ENCODE measurements around the gene CRTC3. TPM values are rescaled to one million over a fixed set of nuclear protein-coding genes. Genes with fewer than 3 reads are reported as not detected.
"Not testable (repeated sequence)": the region's sequence is repeated elsewhere in the genome, so short reads cannot be mapped to it uniquely, and the experiment has no call there.

Gene CRTC3
- total RNA-seq (2014; rRNA removed; shearing (Covaris generic)) = 5.9 and 7.4 TPM in 2 replicates

DNA sequence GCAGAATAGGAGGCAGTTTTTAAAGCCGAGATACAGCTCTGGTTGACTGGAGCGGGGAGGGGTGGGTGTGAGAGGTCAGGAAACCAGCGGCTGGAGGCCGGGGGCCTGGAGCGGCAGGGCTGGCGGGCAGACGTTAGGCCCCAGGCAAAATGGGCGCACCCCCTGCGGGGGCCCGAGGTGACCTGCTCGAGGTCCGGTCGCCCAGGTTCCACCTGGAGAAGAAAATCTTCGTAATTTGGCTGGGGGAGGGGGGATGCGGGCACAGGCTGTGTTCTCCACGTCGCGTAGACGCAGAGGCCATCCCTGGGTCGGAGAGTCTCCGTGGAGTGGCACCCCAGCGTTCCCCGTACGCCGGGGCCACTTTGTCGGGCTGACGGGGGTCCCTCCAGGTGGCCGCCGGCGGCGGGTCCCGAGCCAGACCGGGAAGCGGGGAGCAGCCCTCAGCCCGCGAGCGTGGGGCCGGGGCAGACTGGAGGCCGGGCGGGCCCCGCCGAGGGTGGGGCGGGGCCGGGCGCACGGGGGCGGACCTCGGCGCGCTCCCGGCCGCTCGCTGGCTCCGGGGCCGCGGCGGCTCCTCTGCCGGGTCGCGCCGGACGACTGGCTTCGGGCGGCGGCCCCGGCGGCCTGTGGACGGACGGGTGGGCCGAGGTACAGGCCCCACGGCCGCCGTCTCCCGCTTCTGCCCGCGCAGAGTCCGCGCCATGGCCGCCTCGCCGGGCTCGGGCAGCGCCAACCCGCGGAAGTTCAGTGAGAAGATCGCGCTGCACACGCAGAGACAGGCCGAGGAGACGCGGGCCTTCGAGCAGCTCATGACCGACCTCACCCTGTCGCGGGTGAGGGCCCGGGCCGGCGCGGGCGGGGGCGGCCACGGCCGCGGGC lies at the start of gene CRTC3:
Gene CRTC3, plus strand, starts transcription at position 553 of the 879 bp plus-strand sequence. Its CDS starts 149 bp downstream, at position 702.
- DNase-seq (ENCODE audit: low spot score) = peak; percentile 55
- in situ Hi-C loops (cut with HindIII; ENCODE audit: low sequenced_read_pairs) = no loop called here

DNA sequence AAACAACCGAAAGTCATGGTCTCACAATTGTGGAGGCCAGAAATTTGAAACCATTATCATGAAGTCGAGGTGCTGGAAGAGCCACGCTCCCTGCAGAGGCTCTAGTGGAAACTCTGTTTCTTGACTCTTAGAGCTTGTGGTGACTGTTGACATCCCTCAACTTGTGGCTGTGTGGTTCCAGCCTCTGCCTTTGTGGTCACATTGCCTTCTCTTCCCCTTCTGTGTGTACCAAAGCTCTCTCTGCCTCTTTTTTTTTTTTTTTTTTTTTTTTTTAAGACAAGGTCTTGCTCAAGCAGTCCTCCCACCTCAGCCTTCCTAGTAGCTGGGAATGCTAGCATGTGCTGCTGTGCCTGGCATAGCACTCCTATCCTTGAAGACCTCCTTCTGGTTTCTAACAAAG lies 48.7 kb upstream of the CRTC3 start:
- no peak for DNase-seq (ENCODE audit: low spot score)
- in situ Hi-C loops (cut with HindIII; ENCODE audit: low sequenced_read_pairs) = loop anchor here (25.0 kb wide), 1 partner anchor 169 kb away; no protein-coding TSS in a partner anchor

GRCh38 chr15:90482124-90483011 lies 47.4 kb upstream of the CRTC3 start:
- DNase-seq (ENCODE audit: low spot score) = peak; percentile 67
- in situ Hi-C loops (cut with HindIII; ENCODE audit: low sequenced_read_pairs) = loop anchor here (25.0 kb wide), 1 partner anchor 170 kb away; no protein-coding TSS in a partner anchor

- DNase-seq (ENCODE audit: low spot score) = no peak
- in situ Hi-C loops (cut with HindIII; ENCODE audit: low sequenced_read_pairs) = loop anchor here (25.0 kb wide), 1 partner anchor 171 kb away; no protein-coding TSS in a partner anchor
Measured at GRCh38 chr15:90483012-90483307, 46.8 kb upstream of the CRTC3 start.

GRCh38 chr15:90483637-90484036 lies 46.1 kb upstream of the CRTC3 start:
- in situ Hi-C loops (cut with HindIII; ENCODE audit: low sequenced_read_pairs) = loop anchor here (25.0 kb wide), 1 partner anchor 171 kb away; no protein-coding TSS in a partner anchor
- DNase-seq (ENCODE audit: low spot score) = no peak

DNA sequence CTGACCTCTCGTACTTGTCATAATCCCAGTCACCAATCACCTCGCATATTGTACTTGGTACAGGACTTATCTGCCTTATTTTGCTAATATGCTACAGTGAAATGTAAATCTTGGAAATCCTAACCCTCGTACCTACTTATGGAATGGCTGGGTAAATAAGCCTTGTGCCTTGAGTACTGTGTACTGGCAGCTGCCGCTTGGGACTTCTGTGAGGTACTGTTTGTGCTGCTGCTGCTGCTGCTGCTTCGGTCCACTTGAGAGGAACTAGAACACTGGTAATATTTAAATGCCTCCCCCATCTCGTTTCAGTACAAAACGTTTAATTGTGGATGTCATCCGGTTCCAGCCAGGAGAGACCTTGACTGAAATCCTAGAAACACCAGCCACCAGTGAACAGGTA lies 42.5 kb upstream of the CRTC3 start:
- in situ Hi-C loops (cut with HindIII; ENCODE audit: low sequenced_read_pairs) = loop anchor here (25.0 kb wide), 1 partner anchor 175 kb away; no protein-coding TSS in a partner anchor

GRCh38 chr15:90489514-90489913 lies 40.2 kb upstream of the CRTC3 start:
- DNase-seq (ENCODE audit: low spot score) = no peak
- in situ Hi-C loops (cut with HindIII; ENCODE audit: low sequenced_read_pairs) = loop anchor here (25.0 kb wide), 1 partner anchor 177 kb away; no protein-coding TSS in a partner anchor

More for the DNA sequence above, 42.5 kb upstream of the CRTC3 start:
- DNase-seq (ENCODE audit: low spot score) = no peak

DNA sequence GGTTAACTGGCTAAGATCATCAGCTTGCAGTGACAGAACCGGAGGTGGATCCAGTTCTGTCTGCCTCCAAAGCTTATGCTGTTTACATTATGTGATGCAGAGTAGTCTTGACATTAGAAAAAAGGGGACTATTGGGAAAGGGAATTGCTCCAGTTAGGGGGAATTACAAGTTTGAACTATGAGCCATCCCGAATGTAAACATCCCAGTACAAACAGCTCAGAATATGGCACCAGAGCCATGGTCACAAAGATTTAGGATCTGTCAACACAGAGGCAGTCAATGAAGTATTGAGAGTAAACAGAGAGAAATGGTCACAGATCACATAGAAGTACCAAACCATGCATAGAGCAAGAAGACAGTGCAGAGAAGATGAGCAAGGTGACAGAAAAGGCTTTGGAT lies 39.8 kb upstream of the CRTC3 start:
- in situ Hi-C loops (cut with HindIII; ENCODE audit: low sequenced_read_pairs) = loop anchor here (25.0 kb wide), 1 partner anchor 178 kb away; no protein-coding TSS in a partner anchor

DNA sequence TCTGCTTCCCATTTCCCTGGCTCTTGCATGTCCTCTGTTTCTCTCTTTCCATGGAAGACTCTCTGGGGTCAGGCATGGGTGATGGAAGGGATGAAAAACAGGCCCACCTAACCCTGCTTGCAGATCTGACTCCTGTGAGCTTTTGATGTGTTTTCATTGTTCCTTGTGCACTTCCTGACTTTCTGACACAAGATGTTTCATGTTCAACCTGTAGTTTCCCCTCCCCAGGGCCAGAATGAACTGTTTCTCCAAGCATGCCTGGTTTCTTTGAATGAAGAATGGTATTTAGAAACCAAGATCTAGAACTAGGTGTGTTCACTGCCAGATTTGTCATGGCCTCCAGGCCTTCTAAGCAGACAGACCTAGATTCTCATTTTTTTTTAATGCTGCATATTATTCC lies 36.1 kb upstream of the CRTC3 start:
- no peak for DNase-seq (ENCODE audit: low spot score)
- in situ Hi-C loops (cut with HindIII; ENCODE audit: low sequenced_read_pairs) = loop anchor here (25.0 kb wide), 1 partner anchor 181 kb away; no protein-coding TSS in a partner anchor

More for the DNA sequence above, 39.8 kb upstream of the CRTC3 start:
- no peak for DNase-seq (ENCODE audit: low spot score)

GRCh38 chr15:90495067-90495466 lies 34.7 kb upstream of the CRTC3 start:
- in situ Hi-C loops (cut with HindIII; ENCODE audit: low sequenced_read_pairs) = loop anchor here (25.0 kb wide), 1 partner anchor 183 kb away; no protein-coding TSS in a partner anchor
- no peak for DNase-seq (ENCODE audit: low spot score)

DNA sequence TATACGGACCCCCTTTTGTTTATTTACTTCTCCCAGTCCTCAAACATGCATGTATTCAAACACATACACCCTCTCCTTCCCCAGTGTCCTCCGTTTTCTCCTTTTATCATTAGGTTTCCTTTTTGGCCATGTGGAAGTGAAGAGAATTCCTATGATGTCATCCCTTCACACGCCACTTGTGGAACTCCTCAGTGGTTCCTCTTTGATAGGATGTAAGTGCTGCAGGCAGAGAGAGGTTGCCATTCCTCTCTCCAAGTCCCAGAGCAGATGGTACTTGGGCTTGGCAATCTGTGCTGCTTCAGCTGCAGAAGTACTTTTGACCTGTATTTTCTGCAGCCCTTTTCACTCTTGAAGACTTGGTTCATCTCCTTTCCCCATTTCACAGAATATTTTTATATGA lies 32.9 kb upstream of the CRTC3 start:
- in situ Hi-C loops (cut with HindIII; ENCODE audit: low sequenced_read_pairs) = loop anchor here (25.0 kb wide), 1 partner anchor 184 kb away; no protein-coding TSS in a partner anchor
- DNase-seq (ENCODE audit: low spot score) = peak; percentile 71

DNA sequence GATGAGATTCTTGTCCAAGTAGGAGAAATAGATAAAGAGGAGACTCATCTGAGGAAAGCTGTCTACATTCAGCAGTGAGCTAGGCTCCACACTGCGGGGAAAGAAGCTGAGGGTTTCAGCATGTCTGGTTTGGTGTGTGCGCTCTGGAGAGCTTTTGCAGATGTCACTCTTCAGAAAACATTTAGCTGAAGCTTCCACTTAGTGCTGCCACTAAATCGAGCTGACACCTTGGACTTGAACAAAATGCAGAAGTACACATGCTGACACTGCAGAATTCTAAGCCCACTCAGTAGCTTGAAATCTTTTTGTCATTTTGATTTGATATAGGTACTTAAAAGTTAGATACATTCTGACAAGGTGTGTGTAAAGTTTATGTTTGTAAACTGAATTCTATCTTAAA lies 32.3 kb upstream of the CRTC3 start:
- no peak for DNase-seq (ENCODE audit: low spot score)
- in situ Hi-C loops (cut with HindIII; ENCODE audit: low sequenced_read_pairs) = loop anchor here (25.0 kb wide), 1 partner anchor 185 kb away; no protein-coding TSS in a partner anchor

- in situ Hi-C loops (cut with HindIII; ENCODE audit: low sequenced_read_pairs) = loop anchor here (25.0 kb wide), 1 partner anchor 186 kb away; no protein-coding TSS in a partner anchor
Measured at GRCh38 chr15:90497912-90498311, 31.8 kb upstream of the CRTC3 start.

DNA sequence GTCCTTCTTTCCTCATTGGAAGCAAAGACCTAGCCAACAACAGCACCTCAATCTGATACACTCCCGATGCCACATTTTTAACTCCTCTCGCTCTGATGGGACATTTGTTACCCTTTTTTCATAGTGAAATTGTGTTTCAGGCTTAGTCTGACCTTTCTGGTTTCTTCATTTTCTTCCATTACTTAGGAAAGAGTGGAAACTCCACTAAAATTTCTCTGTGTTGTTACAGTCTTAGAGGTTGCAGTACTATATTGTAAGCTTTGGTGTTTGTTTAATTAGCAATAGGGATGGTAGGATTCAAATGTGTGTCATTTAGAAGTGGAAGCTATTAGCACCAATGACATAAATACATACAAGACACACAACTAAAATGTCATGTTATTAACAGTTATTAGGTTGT lies 29.6 kb upstream of the CRTC3 start:
- no peak for DNase-seq (ENCODE audit: low spot score)
- in situ Hi-C loops (cut with HindIII; ENCODE audit: low sequenced_read_pairs) = no loop called here

More at GRCh38 chr15:90497912-90498311, 31.8 kb upstream of the CRTC3 start:
- no peak for DNase-seq (ENCODE audit: low spot score)

GRCh38 chr15:90501898-90502297 lies 27.8 kb upstream of the CRTC3 start:
- no peak for DNase-seq (ENCODE audit: low spot score)
- in situ Hi-C loops (cut with HindIII; ENCODE audit: low sequenced_read_pairs) = no loop called here

GRCh38 chr15:90510781-90511180 lies 18.9 kb upstream of the CRTC3 start:
- DNase-seq (ENCODE audit: low spot score); in situ Hi-C loops (cut with HindIII; ENCODE audit: low sequenced_read_pairs): not testable (repeated sequence)

GRCh38 chr15:90511211-90511618 lies 18.5 kb upstream of the CRTC3 start:
- DNase-seq (ENCODE audit: low spot score); in situ Hi-C loops (cut with HindIII; ENCODE audit: low sequenced_read_pairs): not testable (repeated sequence)

- DNase-seq (ENCODE audit: low spot score) = no peak
- in situ Hi-C loops (cut with HindIII; ENCODE audit: low sequenced_read_pairs) = no loop called here
Measured at GRCh38 chr15:90512276-90512675, 17.4 kb upstream of the CRTC3 start.

DNA sequence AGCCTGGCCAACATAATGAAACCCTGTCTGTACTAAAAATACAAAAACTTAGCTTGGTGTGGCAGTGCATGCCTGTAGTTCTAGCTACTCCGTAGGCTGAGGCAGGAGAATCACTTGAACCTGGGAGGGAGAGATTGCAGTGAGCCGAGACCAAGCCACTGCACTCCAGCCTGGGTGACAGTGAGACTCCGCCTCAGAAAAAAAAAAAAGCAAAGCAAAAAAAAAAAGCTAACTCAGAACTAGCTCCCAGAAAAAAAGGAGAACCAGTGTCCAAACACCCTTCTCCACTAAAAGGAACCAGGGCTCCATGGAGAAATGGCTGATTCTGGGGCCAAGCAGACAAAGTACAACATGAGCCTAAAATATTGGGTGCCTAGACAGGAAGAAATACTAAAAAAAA lies 16.7 kb upstream of the CRTC3 start:
- in situ Hi-C loops (cut with HindIII; ENCODE audit: low sequenced_read_pairs) = no loop called here
- no peak for DNase-seq (ENCODE audit: low spot score)

All from G401 (cell line).